Measurements from ENCODE around the gene CD81.
A peak's percentile ranks its signal among the peaks of the same experiment; 100 is the strongest.

Gene CD81

GRCh38 chr11:2398664-2399355 lies 21.7 kb downstream of the CD81 start:
- TF ChIP-seq CTCF (IDR thresholded peaks at IDR 0.05; ENCODE audit: control extremely low read depth, extremely low read depth, low read depth, missing control alignments): no peak
- ChIA-PET POLR2A (interaction anchor here (0.6 to 2.0 kb wide), 4 partner anchors 11 to 22 kb away, joined by 3 to 8 read pairs (median 4); partner anchors contain the start of gene CD81), CTCF (interaction anchor here (0.7 to 4.9 kb wide), 4 partner anchors 12 to 93 kb away, joined by 3 to 25 read pairs (median 12); no protein-coding TSS in a partner anchor)
- DNase-seq (ENCODE audit: extremely low spot score): no peak

GRCh38 chr11:2399488-2400068 lies 22.5 kb downstream of the CD81 start:
- ChIA-PET POLR2A (interaction anchor here (0.6 to 2.0 kb wide), 2 partner anchors 22 to 1356 kb away, joined by 3 to 8 read pairs; no protein-coding TSS in a partner anchor), CTCF (interaction anchor here (0.8 to 4.9 kb wide), 12 partner anchors 9 to 488 kb away, joined by 3 to 25 read pairs (median 6); partner anchors contain the start of gene CD81)
- no peak for DNase-seq (ENCODE audit: extremely low spot score)

GRCh38 chr11:2400069-2400761 lies 23.1 kb downstream of the CD81 start, which contains the start of gene TSSC4:
TSS of gene TSSC4 (plus strand) at chr11:2400750. CDS start at chr11:2402634, 1,884 bp downstream.
- DNase-seq (ENCODE audit: extremely low spot score): peak; percentile 99
- ChIA-PET CTCF (interaction anchor here (0.6 to 4.9 kb wide), 21 partner anchors 8 to 589 kb away, joined by 3 to 25 read pairs (median 4); partner anchors contain the start of gene CD81), POLR2A (interaction anchor here (0.6 to 2.0 kb wide), 5 partner anchors 16 to 1357 kb away, joined by 3 to 8 read pairs (median 3); no protein-coding TSS in a partner anchor)
- peak; percentile 99 for TF ChIP-seq CTCF (IDR thresholded peaks at IDR 0.05; ENCODE audit: control extremely low read depth, extremely low read depth, low read depth, missing control alignments)

More at GRCh38 chr11:2399488-2400068, 22.5 kb downstream of the CD81 start:
- no peak for TF ChIP-seq CTCF (IDR thresholded peaks at IDR 0.05; ENCODE audit: control extremely low read depth, extremely low read depth, low read depth, missing control alignments)

GRCh38 chr11:2400762-2401435 lies 23.8 kb downstream of the CD81 start:
- no peak for TF ChIP-seq CTCF (IDR thresholded peaks at IDR 0.05; ENCODE audit: control extremely low read depth, extremely low read depth, low read depth, missing control alignments)
- no peak for DNase-seq (ENCODE audit: extremely low spot score)
- CTCF ChIA-PET: interaction anchor here (0.6 to 3.8 kb wide), 18 partner anchors 8 to 588 kb away, joined by 3 to 20 read pairs (median 4); partner anchors contain the start of gene CD81
- POLR2A ChIA-PET: interaction anchor here (0.6 to 2.0 kb wide), 5 partner anchors 16 to 551 kb away, joined by 3 to 8 read pairs (median 4); no protein-coding TSS in a partner anchor

- DNase-seq (ENCODE audit: extremely low spot score): no peak
- TF ChIP-seq CTCF (IDR thresholded peaks at IDR 0.05; ENCODE audit: control extremely low read depth, extremely low read depth, low read depth, missing control alignments): no peak
- POLR2A ChIA-PET: interaction anchor here (0.8 to 1.2 kb wide), 2 partner anchors 18 to 23 kb away, joined by 3 to 4 read pairs; no protein-coding TSS in a partner anchor
- CTCF ChIA-PET: interaction anchor here (1.0 to 3.8 kb wide), 5 partner anchors 9 to 200 kb away, joined by 3 to 20 read pairs (median 17); partner anchors contain the start of gene CD81
Observed at GRCh38 chr11:2401436-2401984, 24.4 kb downstream of the CD81 start.
